Measurements from ENCODE around the gene DISP2. TPM values are rescaled to one million over a fixed set of nuclear protein-coding genes. Genes with fewer than 3 reads are reported as not detected.

Gene DISP2
- total RNA-seq, 1 donor from 2014 or later = 3.2 TPM

DNA sequence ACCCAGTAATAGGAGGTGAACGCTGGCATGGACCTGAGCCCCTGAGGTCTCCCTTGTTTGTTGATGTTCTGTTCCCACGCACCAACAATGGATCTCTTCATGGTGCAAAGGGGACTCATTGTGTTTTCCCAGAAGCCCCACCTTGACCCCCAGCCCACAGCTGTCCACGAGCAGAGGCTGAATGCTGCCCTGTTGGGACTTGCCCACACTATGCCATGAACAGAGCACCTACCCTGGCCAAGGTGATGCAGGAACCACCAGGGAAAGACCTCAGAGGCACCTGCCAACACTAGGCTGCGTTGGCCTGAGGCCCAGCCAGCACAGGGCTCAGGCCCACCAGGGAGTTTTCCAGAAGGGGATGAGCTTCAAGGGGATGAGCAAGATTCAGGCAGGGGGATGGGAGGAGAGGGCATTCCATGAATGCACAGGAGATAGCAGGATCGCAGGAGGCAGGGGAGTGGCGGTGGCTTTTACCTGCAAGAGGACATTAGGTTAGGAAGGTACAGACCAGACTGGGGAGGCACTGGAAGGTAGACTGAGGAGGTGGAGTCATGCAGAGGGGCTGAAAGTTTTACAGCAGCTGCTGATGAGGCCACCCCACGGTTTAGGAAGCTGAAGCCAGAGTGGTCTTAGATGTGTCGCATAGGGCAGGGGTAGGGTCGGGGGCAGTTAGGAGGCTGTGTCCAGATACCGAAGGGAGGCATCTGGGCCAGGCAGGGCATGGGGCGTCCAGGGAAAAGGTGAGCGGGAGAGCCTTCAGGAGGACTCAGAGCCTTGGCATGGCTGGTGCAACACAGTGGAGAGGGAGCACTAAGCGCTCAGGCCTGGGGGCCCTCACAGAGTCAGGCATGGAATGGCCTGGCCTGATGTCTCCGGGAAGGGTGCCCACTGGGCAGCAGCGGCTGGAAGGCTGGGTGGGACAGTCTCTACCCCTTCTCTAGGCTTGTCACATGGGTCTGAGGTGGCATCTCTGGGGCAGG, 11.2 kb upstream of the DISP2 start:
- H3K36me3 ChIP-seq (ENCODE audit: control insufficient read depth, insufficient read depth, low read length) = no peaks in the 10 kb centered on the region
- no peaks in the 10 kb centered on the region for H3K27me3 ChIP-seq (ENCODE audit: control insufficient read depth, insufficient read depth, low read length)
- no peak overlapping the region for H3K4me3 ChIP-seq (ENCODE audit: low read depth, low read length)
- no peak for DNase-seq (ENCODE audit: low read depth)
- TF ChIP-seq, protein P1, sequence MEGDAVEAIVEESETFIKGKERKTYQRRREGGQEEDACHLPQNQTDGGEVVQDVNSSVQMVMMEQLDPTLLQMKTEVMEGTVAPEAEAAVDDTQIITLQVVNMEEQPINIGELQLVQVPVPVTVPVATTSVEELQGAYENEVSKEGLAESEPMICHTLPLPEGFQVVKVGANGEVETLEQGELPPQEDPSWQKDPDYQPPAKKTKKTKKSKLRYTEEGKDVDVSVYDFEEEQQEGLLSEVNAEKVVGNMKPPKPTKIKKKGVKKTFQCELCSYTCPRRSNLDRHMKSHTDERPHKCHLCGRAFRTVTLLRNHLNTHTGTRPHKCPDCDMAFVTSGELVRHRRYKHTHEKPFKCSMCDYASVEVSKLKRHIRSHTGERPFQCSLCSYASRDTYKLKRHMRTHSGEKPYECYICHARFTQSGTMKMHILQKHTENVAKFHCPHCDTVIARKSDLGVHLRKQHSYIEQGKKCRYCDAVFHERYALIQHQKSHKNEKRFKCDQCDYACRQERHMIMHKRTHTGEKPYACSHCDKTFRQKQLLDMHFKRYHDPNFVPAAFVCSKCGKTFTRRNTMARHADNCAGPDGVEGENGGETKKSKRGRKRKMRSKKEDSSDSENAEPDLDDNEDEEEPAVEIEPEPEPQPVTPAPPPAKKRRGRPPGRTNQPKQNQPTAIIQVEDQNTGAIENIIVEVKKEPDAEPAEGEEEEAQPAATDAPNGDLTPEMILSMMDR (IDR thresholded peaks at IDR 0.05; ENCODE audit: insufficient read depth, low read length, poor library complexity, severe bottlenecking) = no peak

DNA sequence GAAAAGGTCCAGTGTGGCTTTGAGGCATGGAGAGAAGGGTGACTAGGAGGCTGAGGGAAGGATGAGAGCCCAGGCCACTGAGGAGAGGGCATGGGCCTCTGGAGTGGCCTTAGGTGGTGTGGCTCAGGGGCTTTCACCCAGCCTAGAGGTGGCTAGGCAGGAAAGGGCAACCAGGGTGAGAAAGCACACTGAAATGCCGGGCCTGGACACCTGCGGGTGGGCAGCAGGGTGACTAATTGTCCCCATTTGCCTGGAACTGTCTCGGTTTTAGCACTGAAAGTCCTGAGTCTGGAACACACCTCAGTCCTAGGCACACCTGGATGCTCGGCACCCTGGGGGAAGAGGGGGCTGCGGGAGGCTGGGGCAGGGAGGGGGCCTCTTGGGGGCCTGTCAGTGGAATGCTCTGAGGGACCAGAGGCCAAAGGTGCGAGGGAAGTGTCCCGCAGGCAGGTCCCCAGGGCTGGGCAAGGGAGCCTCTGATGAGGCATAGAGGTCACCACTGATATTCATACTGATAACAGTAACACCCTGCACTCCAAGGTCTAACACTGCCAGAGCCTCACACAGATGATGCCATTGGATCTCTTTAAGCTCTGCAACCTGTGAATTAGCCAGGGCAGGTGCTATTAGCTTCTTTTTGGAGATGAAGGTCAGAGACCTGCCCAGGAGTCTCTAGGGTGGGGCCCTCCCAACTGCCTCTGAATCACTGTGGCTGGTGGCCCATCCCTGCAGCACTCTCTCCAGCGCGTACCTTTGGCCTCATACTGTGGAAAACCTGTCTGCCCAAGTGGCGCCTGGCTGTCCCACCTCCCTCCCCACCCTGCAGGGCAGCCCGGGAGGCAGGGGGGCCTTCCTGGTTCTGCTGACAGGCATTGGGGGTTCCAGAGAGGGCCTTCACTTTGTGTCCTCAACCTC, 10.2 kb upstream of the DISP2 start:
- DNase-seq (ENCODE audit: low read depth) = no peak
- peaks cover 2% of the 10 kb centered on the region for H3K27me3 ChIP-seq (ENCODE audit: control insufficient read depth, insufficient read depth, low read length)
- H3K4me3 ChIP-seq (ENCODE audit: low read depth, low read length) = no peak overlapping the region
- TF ChIP-seq, protein P1 (IDR thresholded peaks at IDR 0.05; ENCODE audit: insufficient read depth, low read length, poor library complexity, severe bottlenecking) = no peak
- no peaks in the 10 kb centered on the region for H3K36me3 ChIP-seq (ENCODE audit: control insufficient read depth, insufficient read depth, low read length)

DNA sequence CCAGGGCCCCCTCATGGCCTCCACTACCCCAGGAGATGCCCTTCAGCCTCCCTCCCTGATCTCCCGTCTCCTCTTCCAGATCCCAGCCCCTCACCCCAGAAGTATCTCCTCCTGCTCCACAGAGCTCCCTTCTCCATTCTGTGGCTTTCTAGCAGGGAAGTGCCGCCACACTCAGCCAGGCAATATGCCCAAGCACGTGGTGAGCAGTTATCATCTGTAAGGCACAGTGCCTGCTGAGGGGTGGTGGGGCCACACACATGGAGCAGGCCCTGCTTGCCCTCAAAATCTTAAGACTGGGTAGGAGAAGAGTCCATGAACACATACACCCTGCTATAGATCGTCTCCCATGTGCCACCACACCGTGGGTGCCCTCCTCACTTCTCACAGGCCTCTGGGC, 9.5 kb upstream of the DISP2 start:
- no peaks in the 10 kb centered on the region for H3K36me3 ChIP-seq (ENCODE audit: control insufficient read depth, insufficient read depth, low read length)
- no peak for DNase-seq (ENCODE audit: low read depth)
- peaks cover 5% of the 10 kb centered on the region for H3K27me3 ChIP-seq (ENCODE audit: control insufficient read depth, insufficient read depth, low read length)
- no peak overlapping the region for H3K4me3 ChIP-seq (ENCODE audit: low read depth, low read length)
- TF ChIP-seq, protein P1 (IDR thresholded peaks at IDR 0.05; ENCODE audit: insufficient read depth, low read length, poor library complexity, severe bottlenecking) = no peak

DNA sequence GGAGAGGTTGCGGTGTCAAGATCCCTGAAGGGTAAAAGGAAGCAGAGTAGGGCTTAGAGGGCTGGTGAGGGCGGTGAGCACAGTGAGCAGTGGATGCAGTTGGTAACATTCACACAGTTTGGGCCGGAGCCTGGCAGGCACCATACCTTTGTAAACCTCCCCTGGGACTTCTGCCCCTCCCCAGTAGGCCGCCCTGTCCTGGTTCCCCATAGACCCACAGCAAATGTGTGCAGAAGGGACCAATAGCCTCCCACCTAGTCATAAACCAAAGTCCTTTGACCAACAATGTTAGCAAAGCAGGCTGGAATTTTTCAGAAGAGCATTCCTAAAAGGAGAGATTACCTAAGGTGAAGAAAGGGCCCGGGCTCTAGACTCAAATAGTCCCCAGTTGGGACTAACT, 8.9 kb upstream of the DISP2 start:
- H3K4me3 ChIP-seq (ENCODE audit: low read depth, low read length) = no peak overlapping the region
- DNase-seq (ENCODE audit: low read depth) = no peak
- H3K36me3 ChIP-seq (ENCODE audit: control insufficient read depth, insufficient read depth, low read length) = no peaks in the 10 kb centered on the region
- TF ChIP-seq, protein P1 (IDR thresholded peaks at IDR 0.05; ENCODE audit: insufficient read depth, low read length, poor library complexity, severe bottlenecking) = no peak
- H3K27me3 ChIP-seq (ENCODE audit: control insufficient read depth, insufficient read depth, low read length) = peaks cover 11% of the 10 kb centered on the region

DNA sequence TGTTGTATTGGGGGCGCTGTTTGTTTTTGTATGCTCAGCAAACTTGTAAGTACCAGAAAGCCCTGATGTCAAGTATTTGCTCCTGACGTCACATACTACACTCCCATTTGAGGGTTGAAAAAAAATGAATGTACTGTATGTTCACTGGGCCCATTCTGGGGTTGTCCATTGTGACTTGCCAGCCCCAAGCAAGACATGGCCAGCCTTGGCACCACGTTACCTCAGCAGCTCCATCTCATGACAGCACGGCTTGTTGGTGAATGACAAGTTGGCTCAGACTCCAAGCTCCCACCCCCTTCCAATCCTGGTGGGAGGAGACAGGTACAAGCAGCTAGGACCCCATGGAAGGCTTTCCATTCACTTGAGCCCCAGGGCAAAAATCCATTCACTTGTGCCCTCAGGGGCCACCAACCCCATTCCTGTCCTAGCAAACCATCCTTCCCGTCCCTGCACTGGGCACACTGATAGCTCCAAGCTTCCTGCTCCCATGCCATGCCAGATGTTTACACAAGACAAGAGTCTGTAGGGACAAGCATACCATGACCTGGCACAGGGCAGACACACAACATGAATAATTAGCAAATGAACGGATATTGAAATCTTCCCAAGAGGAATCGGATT, 5.6 kb upstream of the DISP2 start:
- TF ChIP-seq, protein P1 (IDR thresholded peaks at IDR 0.05; ENCODE audit: insufficient read depth, low read length, poor library complexity, severe bottlenecking) = no peak
- Histone ChIP-seq H3K4me3 (ENCODE audit: low read depth, low read length) (no peak overlapping the region), H3K36me3 (ENCODE audit: control insufficient read depth, insufficient read depth, low read length) (no peaks in the 10 kb centered on the region), H3K27me3 (ENCODE audit: control insufficient read depth, insufficient read depth, low read length) (peaks cover 14% of the 10 kb centered on the region)
- no peak for DNase-seq (ENCODE audit: low read depth)

Measured in kidney epithelial cell (primary cell).